GM08714 (cell line): ENCODE measurements around the gene PSEN1.
"Not testable (repeated sequence)": the region's sequence is repeated elsewhere in the genome, so short reads cannot be mapped to it uniquely, and the experiment has no call there.

ENCODE experiments used
- H3K4me3 ChIP-seq: fragments of 200-500 bp; sonication (Bioruptor generic); 2 replicates; pipeline ENCODE4 v1.5.1; 2014; ENCODE audit warnings: mild to moderate bottlenecking, low read length, inconsistent platforms
- ZNF274 ChIP-seq: IDR thresholded peaks from 2 replicates; pipeline ENCODE4 v1.6.1; 2012; ENCODE audit warnings: mild to moderate bottlenecking, low read depth, low read length

The PSEN1 gene

GRCh38 chr14:73176685-73177084 is 40.4 kb downstream of the PSEN1 start:
- TF ChIP-seq ZNF274 = no peak
- H3K4me3 ChIP-seq = no peak overlapping the region

GRCh38 chr14:73180385-73180805 is 44.1 kb downstream of the PSEN1 start:
- H3K4me3 ChIP-seq = no peak overlapping the region
- TF ChIP-seq ZNF274 = no peak

DNA sequence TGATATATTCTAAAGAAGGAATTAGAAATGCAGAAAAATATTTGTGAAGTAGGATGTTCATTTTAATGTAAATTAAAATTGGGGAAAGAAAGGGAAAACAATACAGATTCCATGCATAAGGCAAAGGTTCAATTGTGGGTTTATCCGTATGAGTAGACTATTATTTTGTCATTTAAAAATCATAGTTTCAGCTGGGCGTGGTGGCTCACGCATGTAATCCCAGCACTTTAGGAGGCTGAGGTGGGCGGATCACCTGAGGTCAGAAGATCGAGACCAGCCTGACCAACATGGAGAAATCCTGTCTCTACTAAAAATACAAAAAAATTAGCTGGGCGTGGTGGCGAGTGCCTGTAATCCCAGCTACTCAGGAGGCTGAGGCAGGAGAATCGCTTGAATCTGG is 44.7 kb downstream of the PSEN1 start:
- not testable (repeated sequence) for H3K4me3 ChIP-seq

DNA sequence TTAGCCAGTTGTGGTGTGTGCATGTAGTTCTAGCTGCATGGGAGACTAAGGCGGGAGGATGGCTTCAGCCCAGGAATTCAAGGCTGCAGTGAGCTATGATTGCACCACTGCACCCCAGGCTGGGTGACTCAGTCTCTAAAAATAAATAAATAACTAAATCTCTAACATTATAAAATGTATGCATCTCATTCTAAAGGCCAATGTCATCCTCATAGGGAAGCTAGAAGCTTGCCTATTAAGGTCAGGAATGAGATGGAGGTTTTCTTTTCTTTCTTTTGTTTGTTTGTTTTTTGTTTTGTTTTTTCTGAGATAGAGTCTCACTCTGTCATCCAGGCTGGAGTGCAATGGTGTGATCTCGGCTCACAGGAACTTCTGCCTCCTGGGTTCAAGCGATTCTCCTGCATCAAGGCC is 52.2 kb downstream of the PSEN1 start:
- no peak for TF ChIP-seq ZNF274
- H3K4me3 ChIP-seq = no peak overlapping the region

GRCh38 chr14:73189651-73190050 is 53.3 kb downstream of the PSEN1 start:
- TF ChIP-seq ZNF274 = no peak
- no peak overlapping the region for H3K4me3 ChIP-seq

DNA sequence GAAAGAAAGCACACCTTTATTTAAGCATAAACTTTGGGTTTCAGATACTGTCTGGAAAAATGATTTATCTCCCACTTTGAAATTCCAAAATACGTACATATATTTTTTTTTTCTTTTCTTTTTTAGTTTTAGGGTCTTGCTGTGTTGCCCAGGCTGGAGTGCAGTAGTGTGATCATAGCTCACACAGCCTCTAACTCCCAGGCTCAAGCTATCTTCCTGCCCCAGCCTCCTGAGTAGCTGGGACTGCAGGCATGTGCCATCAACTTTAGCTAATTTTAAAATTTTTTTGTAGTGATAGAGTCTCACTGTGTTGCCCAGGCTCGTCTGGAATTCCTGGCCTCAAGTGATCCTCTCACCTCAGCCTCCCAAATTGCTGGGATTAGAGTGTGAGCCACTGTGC is 55.1 kb downstream of the PSEN1 start:
- no peak for TF ChIP-seq ZNF274
- H3K4me3 ChIP-seq = no peak overlapping the region

DNA sequence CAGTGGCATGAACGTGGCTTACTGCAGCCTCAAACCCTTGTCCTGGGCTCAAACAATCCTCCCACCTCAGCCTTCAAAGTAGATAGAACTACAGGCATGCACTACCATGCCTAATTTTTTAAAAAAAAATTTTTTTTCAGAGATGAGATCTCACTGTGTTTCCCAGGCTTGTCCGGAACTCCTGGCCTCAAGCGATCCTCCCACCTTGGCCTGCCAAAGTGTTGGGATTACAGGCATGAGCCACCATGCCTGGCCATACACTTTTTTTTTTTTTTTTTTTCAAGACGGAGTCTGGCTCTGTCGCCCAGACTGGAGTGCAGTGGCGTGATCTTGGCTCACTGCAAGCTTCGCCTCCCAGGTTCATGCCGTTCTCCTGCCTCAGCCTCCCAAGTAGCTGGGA is 58.0 kb downstream of the PSEN1 start:
- not testable (repeated sequence) for H3K4me3 ChIP-seq

- TF ChIP-seq ZNF274 = no peak
- no peak overlapping the region for H3K4me3 ChIP-seq
Observed at GRCh38 chr14:73198253-73198652, 61.9 kb downstream of the PSEN1 start.

DNA sequence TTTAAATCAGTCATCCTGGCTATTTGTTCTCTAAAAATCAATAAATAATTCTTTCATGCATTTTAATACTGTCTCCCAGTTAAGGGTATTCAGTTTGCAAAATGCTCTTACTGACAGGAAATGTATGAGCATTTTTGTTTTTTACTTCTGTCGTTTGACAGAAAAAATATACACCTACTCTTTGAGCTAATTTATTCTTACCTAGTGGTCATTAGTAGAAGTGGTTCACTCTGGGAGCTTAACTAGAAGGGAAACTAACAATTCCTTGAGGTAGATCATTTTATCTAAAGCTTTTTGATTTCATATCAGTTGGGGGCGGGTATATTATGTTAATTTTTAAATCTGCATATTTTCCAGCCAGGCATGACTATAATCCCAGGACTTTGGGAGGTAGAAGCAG is 67.2 kb downstream of the PSEN1 start:
- no peak for TF ChIP-seq ZNF274
- no peak overlapping the region for H3K4me3 ChIP-seq

DNA sequence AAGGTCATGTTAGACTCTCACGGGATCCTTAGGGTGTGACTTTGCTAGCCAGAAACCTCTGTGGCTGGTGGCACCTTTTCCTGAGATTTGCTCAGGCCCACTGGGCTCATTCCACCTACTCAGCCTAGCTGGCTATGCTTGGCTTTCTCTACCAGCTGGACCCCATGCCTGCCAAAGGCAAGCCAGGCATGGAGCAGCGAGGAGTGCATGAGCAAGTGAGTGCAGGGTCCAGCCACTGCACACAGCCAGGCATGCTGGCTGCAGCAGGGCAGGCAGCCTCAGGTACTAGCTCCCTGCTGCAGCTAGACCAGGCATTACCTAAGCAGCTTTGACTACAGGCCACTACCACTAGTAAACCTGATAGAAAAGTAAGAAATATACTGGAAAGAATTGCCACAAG is 71.3 kb downstream of the PSEN1 start:
- no peak overlapping the region for H3K4me3 ChIP-seq
- no peak for TF ChIP-seq ZNF274

DNA sequence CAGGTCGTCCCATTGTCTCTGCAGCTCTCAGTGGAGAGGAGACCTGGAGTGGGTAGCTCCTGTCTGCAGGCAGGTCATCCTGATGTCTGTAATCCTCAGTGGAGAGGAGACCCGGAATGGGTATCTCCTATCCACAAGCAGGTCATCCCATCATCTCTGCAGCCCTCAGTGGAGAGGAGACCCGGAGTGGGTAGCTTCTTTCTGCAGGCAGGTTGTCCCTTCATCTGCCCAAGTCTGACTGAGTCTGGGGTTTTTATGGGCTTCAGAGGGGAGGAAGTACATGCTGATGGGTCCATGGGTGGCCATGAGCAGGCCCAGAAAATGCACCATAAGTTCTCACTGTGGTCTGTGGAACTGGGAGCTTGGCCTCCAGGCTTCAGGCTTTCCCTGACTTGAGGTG is 72.1 kb downstream of the PSEN1 start:
- no peak overlapping the region for H3K4me3 ChIP-seq
- no peak for TF ChIP-seq ZNF274

GRCh38 chr14:73208846-73209245 is 72.5 kb downstream of the PSEN1 start:
- H3K4me3 ChIP-seq = no peak overlapping the region
- TF ChIP-seq ZNF274 = no peak

DNA sequence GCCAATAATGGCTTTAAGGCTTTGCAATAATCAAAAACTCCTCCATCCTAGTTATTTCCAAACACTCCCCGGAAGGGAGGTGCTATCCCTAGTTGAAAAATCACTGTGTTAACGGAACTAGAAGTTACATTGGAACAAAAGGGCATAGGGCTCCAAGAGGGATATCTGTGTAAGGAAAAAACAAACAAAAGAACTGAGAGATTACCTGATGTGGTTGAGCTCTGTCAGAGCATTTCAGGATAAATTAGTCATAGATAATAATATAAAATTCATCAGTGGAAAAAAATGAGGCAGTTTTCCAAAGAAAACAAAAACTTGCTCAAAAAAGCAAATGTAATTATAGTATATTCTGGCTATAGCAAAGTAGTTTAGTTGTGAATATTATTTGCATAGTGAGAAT is 73.6 kb downstream of the PSEN1 start:
- TF ChIP-seq ZNF274 = no peak
- no peak overlapping the region for H3K4me3 ChIP-seq

GRCh38 chr14:73211251-73212040 is 75.1 kb downstream of the PSEN1 start:
- no peak for TF ChIP-seq ZNF274
- H3K4me3 ChIP-seq = no peak overlapping the region

- no peak overlapping the region for H3K4me3 ChIP-seq
- no peak for TF ChIP-seq ZNF274
Observed at GRCh38 chr14:73216030-73216429, 79.7 kb downstream of the PSEN1 start.

DNA sequence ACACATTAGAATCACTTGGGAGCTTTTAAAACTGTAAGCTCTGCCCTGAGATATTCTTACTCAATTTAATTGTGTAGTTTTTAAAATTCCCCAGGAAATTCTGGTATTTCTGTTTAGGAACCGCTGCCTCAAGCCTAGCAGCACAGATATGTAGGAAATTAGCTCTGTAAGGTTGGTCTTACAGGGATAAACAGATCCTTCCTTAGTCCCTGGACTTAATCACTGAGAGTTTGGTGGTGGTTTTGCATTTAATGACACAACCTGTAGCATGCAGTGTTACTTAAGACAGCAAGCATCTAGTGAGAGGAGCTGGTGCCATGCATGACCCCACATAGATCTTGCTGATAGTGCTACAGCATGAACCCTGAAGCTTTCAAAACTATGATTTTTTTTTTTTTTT is 81.1 kb downstream of the PSEN1 start:
- H3K4me3 ChIP-seq = no peak overlapping the region
- TF ChIP-seq ZNF274 = no peak

DNA sequence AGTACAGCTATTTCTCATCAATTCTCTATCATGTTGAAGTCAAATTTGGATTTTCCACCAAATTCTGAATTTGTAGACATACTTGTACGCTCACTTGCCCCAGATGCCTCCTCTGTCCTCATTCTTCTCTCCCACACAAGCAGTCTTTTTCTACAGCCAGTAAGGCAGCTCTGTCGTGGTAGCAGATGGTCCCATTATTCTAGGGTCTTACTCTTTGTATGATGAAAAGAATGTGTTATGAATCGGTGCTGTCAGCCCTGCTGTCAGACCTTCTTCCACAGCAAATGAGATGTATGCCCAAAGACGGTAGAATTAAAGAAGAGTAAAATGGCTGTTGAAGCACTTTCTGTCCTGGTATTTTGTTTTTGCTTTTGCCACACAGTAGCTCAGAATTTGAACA is 83.8 kb downstream of the PSEN1 start:
- no peak for TF ChIP-seq ZNF274
- no peak overlapping the region for H3K4me3 ChIP-seq
